Vagina (tissue), 2 donors: Measurements from ENCODE around the gene CDC42EP2. TPM values are rescaled to one million over a fixed set of nuclear protein-coding genes. Genes with fewer than 3 reads are reported as not detected.

Source experiments
- DNase-seq, 2 donors: peaks; one replicate each; pipeline ENCODE4 v3.0.0-alpha.2; 2017; ENCODE audit errors: extremely low spot score in 2 of 2
- H3K27ac ChIP-seq: fragments of 200-600 bp; sonication (generic); one replicate; pipeline ENCODE4 v1.5.1; 2019
- H3K27me3 ChIP-seq: fragments of 200-600 bp; sonication (generic); one replicate; pipeline ENCODE4 v1.5.1; 2019
- H3K36me3 ChIP-seq, 2 donors: fragments of 200-600 bp; sonication (generic); one replicate each; pipeline ENCODE4 v1.5.1; 2017 to 2019
- H3K4me1 ChIP-seq: fragments of 200-600 bp; sonication (generic); one replicate; pipeline ENCODE4 v1.5.1; 2019
- H3K4me3 ChIP-seq, 2 donors: fragments of 200-600 bp; sonication (generic); 1 replicate in 1 of 2; 2 replicates in 1 of 2; pipeline ENCODE4 v1.5.1; 2016 to 2019
- H3K9me3 ChIP-seq: fragments of 200-600 bp; sonication (generic); one replicate; pipeline ENCODE4 v1.5.1; 2019
- CTCF ChIP-seq, 3 experiments: fragments of 450-650 bp in 2 of 3; fragments of 200-600 bp in 1 of 3; sonication (generic) in 1 of 3; IDR thresholded peaks; one replicate each; pipeline ENCODE4 v1.5.1; 2017 to 2019; ENCODE audit warnings: antibody characterized with exemption in 3 of 3, mild to moderate bottlenecking in 2 of 3, moderate library complexity in 2 of 3
- POLR2A ChIP-seq, 2 donors: fragments of 450-650 bp; IDR thresholded peaks; one replicate each; pipeline ENCODE4 v1.6.1; 2017; ENCODE audit warnings: antibody characterized with exemption in 2 of 2, mild to moderate bottlenecking in 2 of 2, moderate library complexity in 2 of 2
- POLR2AphosphoS5 ChIP-seq, 2 donors: sonication (generic); formaldehyde crosslinking; IDR thresholded peaks; one replicate each; pipeline ENCODE4 v1.9.0; 2017; ENCODE audit warnings: antibody characterized with exemption in 2 of 2, mild to moderate bottlenecking in 2 of 2, low read depth in 1 of 2; ENCODE audit not compliant: insufficient read depth in 1 of 2
- intact Hi-C: fragments of 100-400 bp; cut with DNase I; formaldehyde crosslinking; loops from one replicate; pipeline ENCODE4 v1.15.1; 2023
- total RNA-seq: library from RNA; depleted of rRNA; stranded (reverse); fragments of >200 nt; gene quantifications from one replicate; pipeline ENCODE4 v1.2.3, GENCODE V29; 2016

The CDC42EP2 gene
- 27.7 TPM for total RNA-seq

- H3K27me3 ChIP-seq = no peaks in the 10 kb centered on the region
- H3K4me1 ChIP-seq = peaks cover 76% of the 10 kb centered on the region
- TF ChIP-seq CTCF (IDR thresholded peaks at IDR 0.05) (peak in 1 of 3 experiments; percentile 16), POLR2AphosphoS5 (IDR thresholded peaks at IDR 0.05; ENCODE audit: insufficient read depth in 1 of 2, low read depth in 1 of 2) (peak in 1 of 2 donors; percentile 86), POLR2A (IDR thresholded peaks at IDR 0.05) (peak in 1 of 2 donors; percentile 87)
- H3K36me3 ChIP-seq = no peaks in the 10 kb centered on the region
- H3K4me3 ChIP-seq = peak within 1 kb of the TSS; percentile 89 to 94
- no peak for DNase-seq
- intact Hi-C loops = no loop called here
- H3K9me3 ChIP-seq = no peaks in the 10 kb centered on the region
- peak within 1 kb of the TSS; percentile 90 for H3K27ac ChIP-seq
Measured at GRCh38 chr11:65314501-65315203, at the start of gene CDC42EP2. Gene CDC42EP2 (plus strand): TSS chr11:65314866. CDS start chr11:65320899, 6,033 bp downstream.

GRCh38 chr11:65266210-65266609 lies 48.5 kb upstream of the CDC42EP2 start:
- Histone ChIP-seq H3K27ac (no peak overlapping the region), H3K4me1 (peaks cover 16% of the 10 kb centered on the region), H3K9me3 (no peaks in the 10 kb centered on the region), H3K4me3 (no peak overlapping the region), H3K27me3 (no peaks in the 10 kb centered on the region), H3K36me3 (peaks cover 0 to 12% of the 10 kb centered on the region in 2 donors)
- intact Hi-C loops = no loop called here
- no peak for DNase-seq
- TF ChIP-seq CTCF (IDR thresholded peaks at IDR 0.05) = peak in 1 of 3 experiments; percentile 9
- TF ChIP-seq POLR2AphosphoS5 (IDR thresholded peaks at IDR 0.05; ENCODE audit: insufficient read depth in 1 of 2, low read depth in 1 of 2) = no peak
- TF ChIP-seq POLR2A (IDR thresholded peaks at IDR 0.05) = no peak

GRCh38 chr11:65274735-65275682 lies 39.7 kb upstream of the CDC42EP2 start:
- no peaks in the 10 kb centered on the region for H3K9me3 ChIP-seq
- H3K4me3 ChIP-seq = no peak overlapping the region
- TF ChIP-seq POLR2A (IDR thresholded peaks at IDR 0.05) (no peak), POLR2AphosphoS5 (IDR thresholded peaks at IDR 0.05; ENCODE audit: insufficient read depth in 1 of 2, low read depth in 1 of 2) (peak in 1 of 2 donors; percentile 81), CTCF (IDR thresholded peaks at IDR 0.05) (peak; percentile 71 to 95 (median 77))
- DNase-seq = no peak
- peaks cover 0 to 13% of the 10 kb centered on the region in 2 donors for H3K36me3 ChIP-seq
- intact Hi-C loops = loop anchor here (2.0 to 10.0 kb wide), 3 partner anchors 42 to 240 kb away; partner anchors contain the start of gene DPF2
- peak overlapping the region; percentile 13 for H3K27ac ChIP-seq
- H3K27me3 ChIP-seq = no peaks in the 10 kb centered on the region
- H3K4me1 ChIP-seq = no peaks in the 10 kb centered on the region

GRCh38 chr11:65275906-65276305 lies 38.8 kb upstream of the CDC42EP2 start:
- peaks cover 0 to 11% of the 10 kb centered on the region in 2 donors for H3K36me3 ChIP-seq
- no peaks in the 10 kb centered on the region for H3K9me3 ChIP-seq
- no peaks in the 10 kb centered on the region for H3K4me1 ChIP-seq
- no peak for DNase-seq
- intact Hi-C loops = loop anchor here (2.0 to 10.0 kb wide), 3 partner anchors 41 to 239 kb away; partner anchors contain the start of gene DPF2
- no peaks in the 10 kb centered on the region for H3K27me3 ChIP-seq
- no peak overlapping the region for H3K27ac ChIP-seq
- TF ChIP-seq CTCF (IDR thresholded peaks at IDR 0.05) (no peak), POLR2A (IDR thresholded peaks at IDR 0.05) (no peak), POLR2AphosphoS5 (IDR thresholded peaks at IDR 0.05; ENCODE audit: insufficient read depth in 1 of 2, low read depth in 1 of 2) (no peak)
- no peak overlapping the region for H3K4me3 ChIP-seq
